KMS-11 (cell line): ENCODE measurements around the gene MAMDC4.
A peak's percentile ranks its signal among the peaks of the same experiment; 100 is the strongest.
"Not testable (repeated sequence)": the region's sequence is repeated elsewhere in the genome, so short reads cannot be mapped to it uniquely, and the experiment has no call there.

Experiments
- H2AFZ ChIP-seq: fragments of 200-600 bp; sonication (generic); 2 replicates; pipeline ENCODE4 v1.6.1; 2016; ENCODE audit warnings: antibody characterized with exemption, mixed run types, low read depth
- H3K27ac ChIP-seq: fragments of 200-600 bp; sonication (generic); 2 replicates; pipeline ENCODE4 v1.6.1; 2016; ENCODE audit warnings: mild to moderate bottlenecking, mixed run types
- H3K27me3 ChIP-seq: fragments of 200-600 bp; sonication (generic); 2 replicates; pipeline ENCODE4 v1.6.1; 2017; ENCODE audit warnings: mild to moderate bottlenecking, low read depth, mixed run types, moderate library complexity; ENCODE audit not compliant: insufficient read depth
- H3K36me3 ChIP-seq: fragments of 200-600 bp; sonication (generic); 2 replicates; pipeline ENCODE4 v1.6.1; 2017; ENCODE audit warnings: mild to moderate bottlenecking, mixed run types; ENCODE audit not compliant: insufficient read depth
- H3K4me1 ChIP-seq: fragments of 200-600 bp; sonication (generic); 2 replicates; pipeline ENCODE4 v1.6.1; 2016; ENCODE audit warnings: mild to moderate bottlenecking, low read depth, mixed run types; ENCODE audit not compliant: poor library complexity, severe bottlenecking
- H3K4me2 ChIP-seq: fragments of 200-600 bp; sonication (generic); 2 replicates; pipeline ENCODE4 v1.7.0; 2016; ENCODE audit warnings: mild to moderate bottlenecking, mixed run types
- H3K4me3 ChIP-seq: fragments of 200-600 bp; sonication (generic); IDR thresholded peaks from 2 replicates; pipeline ENCODE4 v1.6.1; 2017; ENCODE audit warnings: low read depth, low read length, mixed read lengths; ENCODE audit not compliant: insufficient read depth
- H3K79me2 ChIP-seq: fragments of 200-600 bp; sonication (generic); 2 replicates; pipeline ENCODE4 v1.6.1; 2016; ENCODE audit warnings: low read depth, mixed run types; ENCODE audit not compliant: insufficient read depth
- H3K9ac ChIP-seq: fragments of 200-600 bp; sonication (generic); 2 replicates; pipeline ENCODE4 v1.6.1; 2016; ENCODE audit warnings: mild to moderate bottlenecking, mixed run types
- H4K20me1 ChIP-seq: fragments of 200-600 bp; sonication (generic); 2 replicates; pipeline ENCODE4 v1.6.1; 2016; ENCODE audit warnings: mild to moderate bottlenecking, mixed run types; ENCODE audit not compliant: insufficient read depth
- TF ChIP-seq, protein P1 (sequence below): fragments of 200-600 bp; sonication (generic); conservative IDR thresholded peaks from 2 replicates; pipeline ENCODE4 v1.6.1; 2017; ENCODE audit warnings: low read depth, mild to moderate bottlenecking, antibody characterized with exemption, low read length, moderate library complexity, mixed read lengths

MAMDC4 gene

DNA sequence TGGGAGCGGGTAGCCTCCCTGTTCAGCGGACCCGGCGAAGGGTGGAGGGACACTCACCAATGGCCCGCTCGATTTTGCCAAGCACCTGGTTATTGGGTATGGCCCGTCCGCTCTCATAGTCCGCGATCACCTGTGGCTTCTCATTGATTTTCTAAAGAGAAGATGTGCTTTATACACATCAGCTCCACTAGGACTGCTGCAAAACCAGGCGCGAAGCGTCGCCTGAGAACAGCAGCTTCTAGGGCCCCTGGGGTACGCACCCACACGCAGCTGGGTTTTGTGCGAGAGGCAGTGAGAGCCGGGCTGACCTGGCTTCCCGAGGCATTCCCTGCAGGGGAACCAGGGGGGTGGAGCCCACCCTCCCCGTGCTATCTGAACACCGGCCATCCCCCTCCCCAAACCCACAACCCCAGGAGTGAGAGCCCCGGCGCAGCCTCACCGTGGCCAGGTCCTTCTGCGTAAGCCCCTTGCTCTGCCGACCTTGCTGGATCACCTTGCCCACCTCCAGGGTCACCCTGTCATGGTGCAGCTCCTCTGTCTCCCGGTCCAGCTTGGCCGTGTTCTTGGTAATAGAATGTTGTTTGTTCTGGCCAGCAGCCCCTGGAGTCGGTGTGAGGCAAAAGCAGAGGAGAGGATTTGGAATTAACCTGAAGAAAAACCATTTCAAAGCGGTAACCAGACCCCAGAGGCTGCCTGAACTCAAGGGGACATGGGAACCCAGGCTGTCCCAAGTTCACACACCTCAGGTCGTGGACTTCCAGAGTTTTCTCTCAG lies 10.9 kb downstream of the MAMDC4 start:
- Histone ChIP-seq H3K27ac (no peak overlapping the region), H2AFZ (no peak overlapping the region), H3K27me3 (no peaks in the 10 kb centered on the region), H3K4me3 (no peak overlapping the region), H3K79me2 (peaks cover 21% of the 10 kb centered on the region), H3K36me3 (no peaks in the 10 kb centered on the region; the same call in 1 of the 2 replicates), H4K20me1 (no peaks in the 10 kb centered on the region), H3K4me2 (no peak overlapping the region), H3K4me1 (peaks cover 13% of the 10 kb centered on the region), H3K9ac (no peak overlapping the region)
- TF ChIP-seq, protein P1, sequence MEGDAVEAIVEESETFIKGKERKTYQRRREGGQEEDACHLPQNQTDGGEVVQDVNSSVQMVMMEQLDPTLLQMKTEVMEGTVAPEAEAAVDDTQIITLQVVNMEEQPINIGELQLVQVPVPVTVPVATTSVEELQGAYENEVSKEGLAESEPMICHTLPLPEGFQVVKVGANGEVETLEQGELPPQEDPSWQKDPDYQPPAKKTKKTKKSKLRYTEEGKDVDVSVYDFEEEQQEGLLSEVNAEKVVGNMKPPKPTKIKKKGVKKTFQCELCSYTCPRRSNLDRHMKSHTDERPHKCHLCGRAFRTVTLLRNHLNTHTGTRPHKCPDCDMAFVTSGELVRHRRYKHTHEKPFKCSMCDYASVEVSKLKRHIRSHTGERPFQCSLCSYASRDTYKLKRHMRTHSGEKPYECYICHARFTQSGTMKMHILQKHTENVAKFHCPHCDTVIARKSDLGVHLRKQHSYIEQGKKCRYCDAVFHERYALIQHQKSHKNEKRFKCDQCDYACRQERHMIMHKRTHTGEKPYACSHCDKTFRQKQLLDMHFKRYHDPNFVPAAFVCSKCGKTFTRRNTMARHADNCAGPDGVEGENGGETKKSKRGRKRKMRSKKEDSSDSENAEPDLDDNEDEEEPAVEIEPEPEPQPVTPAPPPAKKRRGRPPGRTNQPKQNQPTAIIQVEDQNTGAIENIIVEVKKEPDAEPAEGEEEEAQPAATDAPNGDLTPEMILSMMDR = no peak

GRCh38 chr9:136863623-136864273 lies 11.6 kb downstream of the MAMDC4 start:
- H3K4me3 ChIP-seq = no peak overlapping the region
- no peaks in the 10 kb centered on the region; the same call in 1 of the 2 replicates for H3K36me3 ChIP-seq
- H3K4me2 ChIP-seq = no peak overlapping the region
- H3K79me2 ChIP-seq = peaks cover 21% of the 10 kb centered on the region
- no peaks in the 10 kb centered on the region for H4K20me1 ChIP-seq
- H3K9ac ChIP-seq = no peak overlapping the region
- H3K27me3 ChIP-seq = no peaks in the 10 kb centered on the region
- H3K4me1 ChIP-seq = peaks cover 13% of the 10 kb centered on the region
- no peak overlapping the region for H2AFZ ChIP-seq
- H3K27ac ChIP-seq = no peak overlapping the region
- TF ChIP-seq, protein P1 = no peak

- Histone ChIP-seq H3K79me2 (peaks cover 21% of the 10 kb centered on the region), H3K4me2 (peak overlapping the region; percentile 80), H4K20me1 (no peaks in the 10 kb centered on the region), H3K9ac (no peak overlapping the region), H3K4me3 (no peak overlapping the region), H3K27me3 (no peaks in the 10 kb centered on the region), H3K4me1 (peaks cover 13% of the 10 kb centered on the region), H3K27ac (no peak overlapping the region), H2AFZ (no peak overlapping the region), H3K36me3 (no peaks in the 10 kb centered on the region; the same call in 1 of the 2 replicates)
- TF ChIP-seq, protein P1 = no peak
These were observed 13.1 kb downstream of the MAMDC4 start for GRCh38 chr9:136865041-136865767.

GRCh38 chr9:136865768-136866103 lies 13.6 kb downstream of the MAMDC4 start:
- Histone ChIP-seq H3K9ac (peak overlapping the region; percentile 65; the same call in 1 of the 2 replicates), H3K27me3 (no peaks in the 10 kb centered on the region), H3K27ac (no peak overlapping the region), H2AFZ (peak overlapping the region; percentile 59; the same call in 1 of the 2 replicates), H3K4me2 (peak overlapping the region; percentile 80), H4K20me1 (no peaks in the 10 kb centered on the region), H3K36me3 (no peaks in the 10 kb centered on the region; the same call in 1 of the 2 replicates), H3K4me1 (peaks cover 13% of the 10 kb centered on the region), H3K4me3 (no peak overlapping the region), H3K79me2 (peaks cover 21% of the 10 kb centered on the region)
- TF ChIP-seq, protein P1 = no peak

DNA sequence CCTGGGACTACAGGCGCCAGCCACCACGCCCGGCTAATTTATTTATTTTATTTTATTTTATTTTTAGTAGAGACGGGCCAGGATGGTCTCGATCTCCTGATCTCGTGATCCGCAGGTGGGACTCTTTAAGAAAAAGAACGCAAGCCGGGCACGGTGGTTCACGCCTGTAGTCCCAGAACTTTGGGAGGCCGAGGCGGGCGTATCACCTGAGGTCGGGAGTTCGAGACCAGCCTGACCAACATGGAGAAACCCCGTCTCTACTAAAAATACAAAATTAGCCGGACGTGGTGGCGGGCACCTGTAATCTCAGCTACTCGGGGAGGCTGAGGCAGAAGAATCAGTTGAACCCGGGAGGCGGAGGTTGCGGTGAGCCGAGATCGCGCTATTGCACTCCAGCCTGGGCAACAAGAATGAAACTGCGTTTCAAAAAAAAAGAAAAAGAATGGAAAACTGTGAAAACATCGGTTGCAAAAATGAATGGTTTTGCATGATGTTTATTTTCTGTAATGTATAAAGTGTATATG lies 14.8 kb downstream of the MAMDC4 start:
- H3K27ac ChIP-seq, H3K27me3 ChIP-seq, H2AFZ ChIP-seq, H4K20me1 ChIP-seq, H3K4me3 ChIP-seq, H3K36me3 ChIP-seq: not testable (repeated sequence)
- peak overlapping the region; percentile 65; the same call in 1 of the 2 replicates for H3K9ac ChIP-seq
- peaks cover 21% of the 10 kb centered on the region for H3K79me2 ChIP-seq
- peaks cover 13% of the 10 kb centered on the region for H3K4me1 ChIP-seq
- H3K4me2 ChIP-seq = peak overlapping the region; percentile 4
